ENCODE data around the gene ST7L.
A peak's percentile ranks its signal among the peaks of the same experiment; 100 is the strongest.
"Not testable (repeated sequence)": the region's sequence is repeated elsewhere in the genome, so short reads cannot be mapped to it uniquely, and the experiment has no call there.

Gene ST7L, protein sequence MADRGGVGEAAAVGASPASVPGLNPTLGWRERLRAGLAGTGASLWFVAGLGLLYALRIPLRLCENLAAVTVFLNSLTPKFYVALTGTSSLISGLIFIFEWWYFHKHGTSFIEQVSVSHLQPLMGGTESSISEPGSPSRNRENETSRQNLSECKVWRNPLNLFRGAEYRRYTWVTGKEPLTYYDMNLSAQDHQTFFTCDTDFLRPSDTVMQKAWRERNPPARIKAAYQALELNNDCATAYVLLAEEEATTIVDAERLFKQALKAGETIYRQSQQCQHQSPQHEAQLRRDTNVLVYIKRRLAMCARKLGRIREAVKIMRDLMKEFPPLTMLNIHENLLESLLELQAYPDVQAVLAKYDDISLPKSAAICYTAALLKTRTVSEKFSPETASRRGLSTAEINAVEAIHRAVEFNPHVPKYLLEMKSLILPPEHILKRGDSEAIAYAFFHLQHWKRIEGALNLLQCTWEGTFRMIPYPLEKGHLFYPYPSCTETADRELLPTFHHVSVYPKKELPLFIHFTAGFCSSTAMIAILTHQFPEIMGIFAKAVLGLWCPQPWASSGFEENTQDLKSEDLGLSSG

GRCh38 chr1:112618721-112619517 is at the start of gene ST7L:
TSS of gene ST7L (minus strand) at chr1:112619141. CDS start at chr1:112619113, 28 bp downstream.
- peak; percentile 46 for DNase-seq

DNA sequence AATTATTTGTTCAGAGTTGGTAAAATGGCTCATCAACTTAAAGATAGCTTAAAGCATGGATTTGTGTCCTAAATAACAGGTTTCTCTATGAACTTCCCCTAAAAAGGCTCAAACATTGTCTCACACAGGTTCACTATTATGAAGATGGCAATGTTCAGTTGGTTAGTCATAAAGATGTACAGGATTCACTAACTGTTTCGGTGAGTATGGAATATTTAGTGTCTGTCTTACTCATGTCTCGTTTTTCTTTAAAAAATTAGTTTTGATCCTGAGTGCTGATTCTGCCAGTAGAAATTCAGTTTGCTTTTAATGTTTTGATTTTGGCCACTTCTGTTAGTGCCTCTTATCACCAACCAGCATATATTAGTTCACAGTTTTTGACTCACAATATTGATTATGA is 48.0 kb upstream of the ST7L start:
- no peak for DNase-seq

DNA sequence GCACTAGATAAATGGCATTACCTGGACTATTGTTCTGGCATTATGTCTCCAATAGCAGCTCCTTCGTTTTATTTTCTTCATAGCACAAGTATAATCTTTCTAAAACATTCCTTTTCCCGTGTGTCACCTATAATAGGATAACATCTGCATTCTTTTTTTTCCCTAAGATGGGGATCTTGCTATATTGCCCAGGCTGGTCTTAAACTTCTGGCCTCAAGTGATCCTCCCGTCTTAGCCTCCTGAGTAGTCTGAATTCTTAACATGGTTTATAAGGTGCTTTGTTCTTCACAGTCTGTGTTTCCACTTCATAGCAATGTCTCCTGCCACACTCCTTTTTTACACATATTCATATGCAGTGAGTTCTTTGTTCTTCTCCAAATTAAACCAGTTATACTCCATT is 46.9 kb upstream of the ST7L start:
- no peak for DNase-seq

DNA sequence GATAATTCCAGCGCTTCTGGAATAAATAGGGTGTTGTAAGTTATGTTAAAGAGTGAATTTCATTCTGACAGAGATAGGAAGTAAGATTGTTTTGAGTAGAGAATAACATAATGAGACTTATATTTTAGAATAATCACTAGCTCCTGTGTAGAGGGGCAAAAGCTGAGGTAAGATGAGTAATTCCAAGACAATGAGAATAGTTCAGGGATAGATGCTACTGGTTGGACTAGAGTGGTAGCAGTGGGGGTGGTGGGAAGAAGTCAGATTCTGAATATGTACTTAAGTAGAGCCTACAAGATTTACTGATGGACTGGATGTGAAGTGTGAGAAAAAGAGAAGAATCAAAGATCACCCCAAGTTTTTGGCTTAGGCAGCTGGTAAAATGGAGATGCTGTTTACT is 32.3 kb upstream of the ST7L start:
- DNase-seq = no peak

DNA sequence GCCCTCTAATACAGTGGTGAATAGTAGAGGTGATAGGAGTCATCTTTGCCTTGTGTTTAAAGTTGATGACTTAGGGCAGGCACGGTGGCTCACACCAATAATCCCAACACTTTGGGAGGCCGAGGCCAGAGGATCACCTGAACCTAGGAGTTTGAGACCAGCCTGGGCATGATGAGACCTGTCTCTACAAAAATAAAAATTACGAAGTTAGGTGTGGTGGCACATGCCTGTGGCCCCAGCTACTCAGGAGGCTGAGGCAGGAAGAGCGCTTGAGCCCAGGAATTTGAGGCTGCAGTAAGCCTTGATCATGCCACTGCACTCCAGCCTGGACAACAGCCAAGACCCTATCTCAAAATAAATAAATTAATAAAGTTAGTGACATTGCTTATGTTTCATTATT is 27.3 kb upstream of the ST7L start:
- no peak for DNase-seq

DNA sequence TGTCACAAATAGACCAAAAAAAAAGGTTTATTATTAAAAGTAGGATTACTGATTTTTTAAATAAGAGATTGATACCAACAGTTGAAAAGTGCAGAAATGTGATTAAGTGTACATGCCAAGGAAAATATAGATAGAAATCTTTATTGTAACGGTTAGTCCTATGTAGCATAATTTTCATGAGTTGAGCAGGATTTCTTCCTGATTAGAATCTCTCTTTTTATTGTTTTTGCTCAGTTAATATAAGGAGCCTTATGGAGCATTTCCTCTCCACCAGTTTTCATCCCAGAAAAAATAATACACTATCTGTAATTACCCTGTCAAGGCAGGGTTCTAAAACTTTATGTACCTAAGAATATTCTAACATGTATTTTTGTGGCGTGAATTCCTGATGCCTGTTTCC is 24.1 kb upstream of the ST7L start:
- no peak for DNase-seq

GRCh38 chr1:112640437-112640836 is 21.5 kb upstream of the ST7L start:
- DNase-seq = not testable (repeated sequence)

GRCh38 chr1:112638110-112638428 is 19.1 kb upstream of the ST7L start:
- no peak for DNase-seq

GRCh38 chr1:112637254-112638109 is 18.5 kb upstream of the ST7L start:
- no peak for DNase-seq

DNA sequence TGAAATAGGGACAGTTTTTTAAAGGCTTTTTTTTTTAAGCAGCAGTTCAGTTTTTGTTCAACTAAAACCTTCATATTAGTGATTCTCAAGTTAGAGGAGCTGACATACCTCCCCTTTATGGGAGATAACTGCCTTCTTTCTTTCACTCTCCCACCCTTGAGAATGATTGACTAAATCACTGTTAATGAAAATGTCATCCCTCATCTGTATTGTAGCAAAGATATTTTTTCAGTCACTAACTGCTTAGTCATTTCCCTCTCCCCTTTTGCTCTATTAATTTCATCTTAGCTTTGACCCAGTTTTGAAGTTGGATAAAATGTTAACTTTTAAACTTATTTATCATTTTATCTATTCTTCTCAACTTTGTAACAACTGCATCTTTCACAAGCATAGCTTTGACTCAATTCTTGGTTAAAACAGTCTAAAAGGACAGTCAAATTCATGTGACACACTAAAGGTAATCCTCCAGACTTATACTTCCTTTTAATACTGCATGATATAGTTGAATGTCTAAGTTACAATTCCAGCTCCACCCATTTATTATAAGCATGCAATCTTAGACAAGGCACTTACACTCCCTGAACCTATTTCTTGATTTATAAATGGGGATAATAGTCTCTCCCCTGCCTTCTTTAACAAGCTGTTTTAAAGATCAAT is 17.8 kb upstream of the ST7L start:
- DNase-seq = no peak

DNA sequence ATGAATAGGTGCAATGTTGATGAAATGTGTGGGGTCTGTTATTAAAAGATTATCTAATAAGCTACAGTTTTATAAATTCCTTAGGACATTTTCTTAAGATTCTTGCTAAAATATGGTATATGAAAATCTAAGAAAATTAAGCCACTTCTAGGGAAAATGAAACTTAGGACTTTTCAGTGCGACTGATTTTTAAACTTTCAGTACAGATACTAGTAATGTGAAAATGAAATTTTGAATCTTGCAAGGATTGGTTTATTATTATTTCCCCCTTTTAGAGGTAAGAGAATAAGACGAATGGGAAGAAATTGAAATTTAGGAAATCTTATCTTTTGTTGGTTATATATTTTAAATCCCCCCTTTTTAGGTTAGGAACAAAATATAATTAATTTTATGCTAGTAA is 17.1 kb upstream of the ST7L start:
- no peak for DNase-seq

DNA sequence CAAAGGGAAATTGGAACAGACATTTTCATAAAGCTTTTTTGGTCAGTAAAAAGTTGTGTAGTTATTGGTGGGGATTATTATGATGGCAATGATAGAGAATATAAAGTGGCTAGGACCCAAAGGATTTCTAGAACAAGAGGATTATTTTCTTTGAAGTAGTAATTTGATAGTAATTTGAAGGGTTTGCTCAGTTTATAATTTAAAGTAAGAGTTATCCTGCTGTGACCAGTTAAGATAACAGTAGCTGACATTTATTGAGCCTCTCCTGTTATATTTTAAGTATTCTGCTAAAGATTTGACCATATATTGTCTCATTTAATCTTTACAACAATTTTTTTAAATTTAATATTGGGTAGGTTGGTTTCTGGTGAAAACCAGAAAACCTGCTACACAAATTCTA is 15.4 kb upstream of the ST7L start:
- no peak for DNase-seq

DNA sequence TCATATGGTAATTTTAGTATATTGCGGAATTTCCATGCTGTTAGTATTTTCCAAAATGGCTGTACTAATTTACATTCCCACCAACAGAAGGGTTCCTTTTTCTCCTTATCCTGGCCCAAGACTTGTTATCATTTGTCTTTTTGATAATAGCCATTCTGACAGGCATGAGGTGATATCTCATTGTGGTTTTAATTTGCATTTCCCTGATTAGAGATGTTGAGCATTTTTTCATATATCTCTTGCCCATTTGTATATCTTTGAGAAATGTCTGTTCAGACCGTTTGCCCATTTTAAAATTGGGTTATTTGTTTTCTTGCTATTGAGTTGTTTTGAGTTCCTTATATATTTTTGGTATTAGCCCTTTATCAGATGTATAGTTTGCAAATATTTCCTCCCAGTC is 14.7 kb upstream of the ST7L start:
- DNase-seq = no peak

- no peak for DNase-seq
Observed at GRCh38 chr1:112629256-112629655, 10.3 kb upstream of the ST7L start.

DNA sequence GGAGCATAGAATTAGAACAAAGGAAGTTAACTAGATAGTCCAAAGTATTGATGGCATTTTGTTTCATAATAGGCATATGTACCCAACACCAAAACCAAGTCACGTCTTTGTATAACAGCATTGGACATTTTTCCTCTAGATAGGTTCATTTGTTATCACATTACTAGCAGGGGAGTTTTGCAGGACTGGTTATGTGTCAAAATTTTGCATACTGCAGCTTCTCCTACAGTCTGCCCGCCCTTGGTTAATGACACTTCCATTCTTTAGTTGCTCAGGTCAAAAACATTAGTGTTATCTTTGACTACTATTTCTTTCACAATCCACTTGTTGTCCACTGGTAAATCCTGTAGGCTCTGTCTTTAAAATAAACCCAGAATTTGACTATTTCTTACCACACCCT is 9.6 kb upstream of the ST7L start:
- no peak for DNase-seq

DNA sequence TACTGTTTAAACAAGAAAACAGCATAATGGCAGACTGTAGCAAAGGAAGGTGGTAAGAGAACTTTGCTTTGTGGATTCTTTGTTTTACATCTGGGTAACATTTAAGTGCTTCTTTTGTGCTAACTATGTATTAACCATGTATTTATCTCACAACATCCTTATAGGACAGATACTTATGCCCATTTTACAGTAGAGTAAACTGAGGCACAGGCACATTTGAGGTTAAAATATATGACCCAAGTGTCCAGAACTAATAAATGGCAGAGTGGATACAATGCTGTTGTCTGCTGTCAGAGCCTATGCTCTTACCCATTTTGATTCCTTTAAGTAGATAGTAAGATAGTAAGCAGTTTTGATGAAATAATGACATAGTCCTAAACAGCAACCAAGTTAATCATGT is 7.9 kb upstream of the ST7L start:
- no peak for DNase-seq

DNA sequence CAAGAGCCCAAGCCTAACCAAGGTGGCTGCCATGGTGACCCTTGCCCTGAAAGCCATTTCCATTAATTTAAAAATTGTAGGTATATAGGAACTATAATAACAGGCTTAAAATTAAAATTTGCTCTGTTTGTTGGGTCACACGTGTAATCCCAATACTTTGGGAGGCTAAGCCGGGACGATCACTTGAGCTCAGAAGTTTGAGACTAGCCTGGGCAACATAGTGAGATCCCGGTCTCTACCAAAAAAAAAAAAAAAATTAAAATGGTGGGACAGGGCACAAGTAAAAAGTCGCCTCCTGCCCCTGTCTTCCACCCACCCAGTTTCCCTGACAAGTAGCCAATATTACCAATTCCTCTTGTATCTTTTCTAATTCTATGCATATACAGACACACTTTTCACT is 7.3 kb upstream of the ST7L start:
- no peak for DNase-seq

GRCh38 chr1:112625696-112626095 is 6.8 kb upstream of the ST7L start:
- no peak for DNase-seq

DNA sequence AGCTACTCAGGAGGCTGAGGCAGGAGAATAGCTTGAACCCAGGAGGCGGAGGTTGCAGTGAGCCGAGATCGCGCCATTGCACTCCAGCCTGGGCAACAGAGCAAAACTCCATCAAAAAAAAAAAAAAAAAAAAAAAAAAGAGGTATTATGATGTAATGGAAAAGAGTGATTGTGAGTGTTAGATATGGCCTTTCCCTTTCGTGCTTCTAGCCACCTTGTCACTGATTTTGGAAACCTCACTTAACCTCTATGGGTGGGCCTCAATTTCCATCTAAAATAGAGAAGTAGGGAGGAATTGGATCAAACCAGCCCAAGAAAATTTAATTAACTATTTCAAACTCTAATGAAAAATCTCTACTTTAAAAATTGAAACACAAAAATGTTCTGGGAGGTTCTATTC is 5.6 kb upstream of the ST7L start:
- DNase-seq = not testable (repeated sequence)

DNA sequence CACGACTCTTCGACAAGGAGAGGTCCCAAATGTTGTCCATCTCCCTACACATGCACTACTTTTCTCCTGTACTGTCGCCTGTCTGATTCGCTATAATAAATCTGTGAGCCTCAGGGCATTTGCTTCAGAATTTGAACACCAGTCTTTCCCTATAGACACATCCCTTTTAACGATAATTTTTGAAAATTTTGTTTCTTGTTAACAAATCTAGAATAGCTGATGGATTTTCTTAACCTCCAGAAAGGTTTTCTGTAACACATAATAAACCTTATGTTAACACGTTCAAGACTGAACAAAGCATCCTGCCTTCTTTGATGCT is 1.4 kb upstream of the ST7L start:
- no peak for DNase-seq

- peak; percentile 90 for DNase-seq
Observed at GRCh38 chr1:112619518-112620376, 806 bp upstream of the ST7L start, which contains the start of gene CAPZA1. TSS of gene CAPZA1 (plus strand) at chr1:112619832. CDS start at chr1:112619845, 13 bp downstream.

Measured in CD4-positive, alpha-beta T cell treated with Interleukin-4 for 4 hours (primary cell).